HG02840 (cell line): Measurements from ENCODE around the gene SHISA8.
"Not testable (repeated sequence)": the region's sequence is repeated elsewhere in the genome, so short reads cannot be mapped to it uniquely, and the experiment has no call there.

Source experiments
- ATAC-seq: cut with Tn5 transposase; IDR thresholded peaks from one replicate; pipeline ENCODE4 v1.9.1; 2021; ENCODE audit warnings: mild to moderate bottlenecking, moderate library complexity, moderate number of reproducible peaks; ENCODE audit not compliant: unreplicated experiment, low FRiP score

SHISA8 gene

DNA sequence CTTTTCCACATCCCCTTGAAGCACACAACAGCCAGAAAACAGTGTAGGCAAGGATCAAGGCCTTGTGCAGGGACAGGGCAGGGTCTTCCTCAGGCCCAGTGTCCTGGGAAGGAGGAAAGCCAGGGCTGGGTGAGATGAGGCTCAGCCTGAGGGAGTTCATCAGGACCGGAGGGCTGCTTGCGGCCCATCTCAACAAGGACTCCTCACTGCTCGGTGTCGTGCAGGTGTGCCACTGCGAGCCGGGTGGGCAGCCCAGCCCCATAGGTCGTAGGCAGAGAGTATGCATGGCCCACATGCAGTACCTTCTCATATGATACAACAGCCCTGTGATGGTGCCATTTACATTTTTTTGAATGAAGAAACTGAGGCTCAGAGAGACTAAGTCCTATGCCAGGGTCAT is 12.9 kb downstream of the SHISA8 start:
- ATAC-seq, result no peak

DNA sequence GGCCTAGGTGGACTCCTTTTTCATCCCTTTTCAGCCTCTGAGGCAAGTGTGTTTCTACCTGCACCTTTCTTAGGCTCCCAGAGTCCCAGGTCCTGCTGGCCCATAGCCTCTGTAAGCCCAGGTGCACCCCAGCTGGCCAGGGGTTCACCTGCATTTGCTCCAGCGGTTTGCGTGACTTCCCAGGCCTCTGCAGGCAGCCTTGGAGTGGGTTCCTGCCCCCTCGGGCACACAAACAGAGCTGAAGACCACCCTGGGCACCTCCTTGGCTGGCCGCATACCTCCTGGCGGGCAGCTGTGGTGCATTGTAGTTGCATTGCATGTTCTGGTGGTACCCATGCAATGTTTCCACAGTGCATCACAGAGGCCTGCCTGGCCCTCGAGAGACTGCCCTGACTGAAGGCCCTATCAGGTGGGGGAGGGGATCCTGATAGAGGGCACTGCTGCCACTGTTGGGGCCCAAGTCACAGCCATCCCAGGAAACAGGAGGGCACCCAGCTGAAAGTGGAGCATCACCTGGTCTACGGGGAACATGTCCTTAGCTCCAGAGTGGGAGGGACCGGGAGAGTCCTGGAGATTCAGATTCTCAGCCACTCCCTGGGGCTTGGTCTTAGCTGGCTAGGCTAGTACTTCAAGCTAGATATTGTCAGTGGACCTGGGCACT is 14.1 kb downstream of the SHISA8 start:
- ATAC-seq, result no peak

DNA sequence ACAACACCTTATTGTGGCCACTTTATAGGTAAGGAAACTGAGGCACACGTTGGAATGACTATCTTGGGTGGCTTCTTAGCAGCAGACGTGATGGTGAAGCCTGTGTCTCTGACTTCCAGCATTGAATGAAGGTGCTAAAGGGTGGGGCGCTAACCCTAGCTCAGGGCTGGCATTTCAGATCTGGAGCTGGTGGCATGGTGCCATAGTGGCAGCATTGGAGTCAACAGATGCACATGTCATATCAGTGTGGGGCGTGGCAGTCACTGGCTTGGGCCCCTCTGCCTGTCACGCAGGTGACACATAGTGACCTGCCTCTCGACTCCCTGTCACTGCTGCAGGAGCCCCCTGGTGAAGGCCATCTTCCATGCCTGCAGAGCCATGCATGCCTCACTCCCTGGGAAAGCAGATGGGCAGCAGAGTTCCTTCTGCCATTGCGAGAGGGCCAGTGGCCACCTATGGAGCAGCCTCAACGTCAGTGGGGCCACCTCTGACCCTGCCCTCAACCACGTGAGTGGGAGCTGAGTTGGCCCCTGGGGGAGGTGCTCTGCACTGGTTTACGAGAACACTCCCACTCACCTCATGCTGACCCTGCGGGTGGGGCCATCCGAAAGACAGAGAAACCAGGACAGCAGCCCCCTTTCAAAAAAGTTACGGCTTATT is 14.8 kb downstream of the SHISA8 start:
- no peak for ATAC-seq

DNA sequence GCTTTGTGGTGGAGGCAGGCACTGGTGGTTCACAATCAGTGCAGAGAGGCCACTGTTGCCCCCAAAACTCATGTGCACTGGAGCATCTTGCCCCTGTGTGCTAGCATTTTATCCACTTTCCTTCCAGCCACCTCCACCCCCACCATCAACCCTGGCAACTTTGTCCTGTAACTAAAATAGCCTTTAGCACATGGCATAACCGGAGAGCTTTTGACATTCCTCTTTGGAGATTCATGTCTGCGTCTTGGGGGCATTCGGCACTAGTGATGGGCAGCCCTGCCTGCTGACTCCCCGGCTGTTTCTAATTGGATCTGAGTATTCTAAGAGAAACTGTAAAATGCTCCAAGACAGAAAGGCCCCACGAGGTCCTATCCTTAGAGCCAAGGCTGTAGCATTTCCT is 15.8 kb downstream of the SHISA8 start:
- ATAC-seq, result no peak

DNA sequence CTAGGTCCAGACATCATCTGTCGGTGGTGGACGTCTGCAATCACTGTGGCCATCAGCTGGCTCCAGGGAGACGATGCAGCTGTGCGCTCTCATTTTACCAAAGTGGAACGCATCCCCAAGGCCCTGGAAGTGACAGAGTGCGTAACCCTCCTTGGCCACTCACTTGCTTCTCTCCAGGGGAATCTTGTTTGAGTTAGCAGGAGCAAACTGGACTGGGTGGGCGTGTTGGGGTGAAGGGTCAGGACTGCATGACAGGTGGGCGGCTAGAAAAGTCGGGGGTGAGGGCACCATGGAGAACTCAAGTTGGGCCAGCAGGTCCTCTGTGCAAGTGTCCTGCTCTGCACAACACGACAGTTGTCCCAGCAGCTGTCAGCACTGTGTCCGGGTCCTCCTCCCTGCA is 16.2 kb downstream of the SHISA8 start:
- no peak for ATAC-seq

DNA sequence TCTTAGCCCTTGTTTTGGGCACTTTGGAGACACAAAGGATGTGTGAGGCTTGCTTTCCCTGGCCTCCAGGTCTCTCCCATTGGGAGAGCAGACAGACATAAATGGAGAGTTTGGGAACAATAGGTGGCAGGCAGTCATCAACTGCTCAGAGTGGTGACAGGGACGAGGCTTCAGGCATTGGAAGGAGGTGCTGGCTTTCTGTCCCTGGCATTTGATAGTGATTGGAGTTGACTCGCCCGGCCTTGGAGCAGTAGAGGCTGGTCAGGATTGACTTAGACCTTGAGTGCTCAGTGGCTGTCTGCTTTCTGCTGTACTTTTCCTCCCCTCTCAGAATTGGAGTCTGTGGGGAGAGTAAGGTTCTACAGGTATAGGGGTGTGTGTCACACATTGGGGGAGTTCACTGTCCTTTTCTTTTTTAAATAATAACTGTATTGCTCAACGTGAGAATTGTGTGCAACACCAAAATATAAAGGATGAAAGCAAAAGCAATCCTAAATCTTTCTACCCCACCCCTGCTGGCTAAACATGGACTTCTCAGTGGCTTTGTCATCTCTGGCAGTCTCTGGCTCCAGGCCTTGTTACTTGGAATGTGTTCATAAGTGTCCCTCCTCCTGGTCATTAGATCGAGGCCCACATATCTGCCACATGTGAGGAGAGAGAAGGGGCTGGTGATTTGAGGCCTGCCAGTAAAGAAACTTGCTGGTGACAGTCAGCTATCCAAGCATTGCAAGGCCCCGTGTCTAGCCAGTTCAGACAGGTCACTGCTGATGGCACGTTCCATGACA is 21.1 kb downstream of the SHISA8 start:
- ATAC-seq, result no peak

DNA sequence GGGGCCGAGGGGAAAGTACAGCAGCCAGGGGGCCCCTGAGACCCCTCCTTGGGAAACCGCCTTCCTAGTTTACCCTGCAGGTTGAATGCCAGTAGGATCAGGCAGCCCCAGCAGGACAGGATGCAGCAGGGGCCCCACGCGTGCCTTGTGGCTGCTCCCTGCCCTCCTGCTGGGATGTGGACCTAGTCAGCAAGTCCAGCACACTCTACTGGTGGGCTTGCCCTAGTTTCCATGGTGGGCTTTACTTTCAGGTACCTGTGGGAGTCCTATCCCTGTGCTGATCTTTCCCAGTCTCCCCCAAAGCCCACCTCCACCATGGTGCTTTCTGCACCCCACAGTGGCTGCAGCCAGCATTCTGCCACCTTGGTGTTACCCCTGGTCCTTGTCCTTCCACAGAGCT is 22.2 kb downstream of the SHISA8 start:
- no peak for ATAC-seq

DNA sequence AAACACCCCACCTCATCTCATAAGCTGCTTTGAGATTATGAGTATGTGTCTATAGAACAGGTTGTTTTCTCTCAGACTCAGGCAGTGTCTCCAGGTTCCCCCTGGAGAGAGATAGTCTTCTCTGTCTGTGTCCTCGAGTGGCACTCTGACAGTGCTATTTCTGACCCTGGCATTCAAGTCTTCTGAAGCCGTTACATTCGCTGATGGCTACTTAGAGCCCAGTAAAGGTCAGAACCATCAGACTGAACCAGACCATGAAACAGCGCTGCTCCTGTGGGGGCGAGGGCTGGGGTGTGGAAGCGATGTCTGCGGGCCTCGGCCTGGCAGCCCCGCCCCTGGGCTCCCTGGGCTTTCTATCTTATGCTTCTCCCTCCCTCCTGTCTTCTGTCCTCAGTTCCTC is 23.5 kb downstream of the SHISA8 start:
- ATAC-seq, result no peak

DNA sequence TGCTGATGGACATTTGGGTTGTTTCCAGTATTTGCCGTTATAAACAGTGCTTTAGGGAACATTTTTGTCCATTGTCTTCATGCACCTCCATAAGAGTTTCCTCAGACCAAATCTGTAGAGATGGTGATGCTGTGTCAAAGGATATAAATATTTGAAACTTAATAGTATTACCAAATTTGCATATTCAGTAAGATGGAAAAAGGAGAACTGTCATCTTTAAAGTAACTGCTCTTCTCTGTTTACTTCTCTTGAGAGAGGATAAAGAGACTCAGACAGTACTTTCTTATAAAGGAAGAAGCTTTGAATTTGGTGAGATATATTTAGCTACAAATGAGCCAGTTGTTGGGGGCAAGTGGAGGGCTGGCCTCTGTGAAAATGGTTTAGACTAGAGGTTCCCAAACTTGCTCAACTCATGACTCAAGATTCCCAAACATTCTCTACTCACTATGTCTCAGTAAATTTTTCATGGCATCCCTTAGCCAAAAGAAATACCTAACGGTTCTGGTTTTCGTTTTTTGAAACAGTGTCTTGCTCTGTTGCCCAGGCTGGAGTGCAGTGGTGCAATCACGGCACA is 26.2 kb downstream of the SHISA8 start:
- no peak for ATAC-seq

DNA sequence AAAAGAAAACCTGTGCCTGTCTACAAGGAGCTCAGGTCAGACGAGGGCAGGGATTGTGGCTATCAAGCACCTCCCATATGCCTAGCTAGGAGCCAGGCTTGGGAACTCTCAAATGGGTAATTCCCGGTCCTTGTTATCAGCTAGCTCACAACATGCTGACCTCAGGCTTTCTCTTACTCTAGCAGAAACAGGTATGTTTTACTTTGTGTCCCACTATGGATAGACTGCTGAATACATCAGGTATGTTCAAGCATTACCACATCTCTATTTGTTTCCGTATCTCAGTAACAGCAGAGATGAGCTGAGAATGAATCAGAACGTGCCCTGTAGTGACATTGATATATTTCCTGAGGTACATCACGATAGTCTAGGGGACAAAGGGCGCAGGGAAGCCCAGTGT is 29.4 kb downstream of the SHISA8 start:
- ATAC-seq, result no peak

DNA sequence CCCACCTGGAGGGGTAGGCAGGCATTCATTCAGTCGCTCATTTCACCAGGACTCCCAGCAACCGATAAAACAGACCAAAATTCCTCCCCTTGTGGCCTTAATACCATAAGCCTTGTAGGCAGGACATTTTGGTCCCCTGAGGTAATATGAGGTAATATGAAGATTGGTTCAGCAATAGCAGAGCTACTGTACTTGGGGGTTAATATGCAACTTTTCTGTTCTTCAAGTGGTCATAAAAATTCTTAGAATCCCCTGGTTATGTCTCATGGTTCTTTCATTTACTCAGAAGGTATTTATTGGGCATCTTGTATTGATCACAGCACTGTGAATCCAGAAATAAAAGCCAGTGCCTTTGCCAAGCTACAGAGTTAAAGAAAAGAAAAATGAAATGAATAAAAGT is 29.8 kb downstream of the SHISA8 start:
- ATAC-seq, result no peak

DNA sequence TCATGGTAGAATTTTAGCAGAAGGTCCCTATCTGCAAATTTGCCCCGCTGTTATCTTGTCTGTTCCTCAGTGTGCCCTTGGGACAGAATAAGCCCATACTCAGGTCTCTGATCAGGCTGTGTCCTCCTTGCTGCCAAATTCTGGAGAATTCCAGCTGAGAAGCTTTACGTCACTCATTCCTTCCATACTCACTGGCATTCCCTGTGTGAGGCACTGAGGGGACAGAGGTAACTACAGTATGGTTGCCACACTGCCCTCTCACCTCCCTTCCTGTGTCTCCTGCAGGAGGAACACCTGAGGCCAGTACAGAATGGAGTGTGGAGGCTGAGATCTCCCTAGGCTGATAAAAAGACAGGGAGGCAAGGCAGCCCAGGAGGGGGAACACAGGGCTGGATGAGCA is 31.5 kb downstream of the SHISA8 start:
- ATAC-seq, result no peak

DNA sequence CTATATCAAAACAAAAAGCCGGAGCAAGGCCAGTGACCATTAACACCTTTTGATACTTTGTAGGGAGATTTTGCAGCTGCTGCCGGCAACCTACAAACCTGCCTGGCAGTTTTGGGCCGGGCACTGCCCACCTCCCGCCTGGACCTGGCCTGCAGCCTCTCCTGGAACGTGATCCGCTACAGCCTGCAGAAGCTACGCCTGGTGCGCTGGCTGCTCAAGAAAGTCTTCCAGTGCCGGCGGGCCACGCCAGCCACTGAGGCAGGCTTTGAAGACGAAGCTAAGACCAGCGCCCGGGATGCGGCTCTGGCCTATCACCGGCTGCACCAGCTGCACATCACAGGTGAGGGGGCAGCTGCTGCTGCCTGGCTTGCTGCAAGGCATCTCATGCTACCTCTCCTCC is 34.2 kb downstream of the SHISA8 start:
- ATAC-seq, result no peak

DNA sequence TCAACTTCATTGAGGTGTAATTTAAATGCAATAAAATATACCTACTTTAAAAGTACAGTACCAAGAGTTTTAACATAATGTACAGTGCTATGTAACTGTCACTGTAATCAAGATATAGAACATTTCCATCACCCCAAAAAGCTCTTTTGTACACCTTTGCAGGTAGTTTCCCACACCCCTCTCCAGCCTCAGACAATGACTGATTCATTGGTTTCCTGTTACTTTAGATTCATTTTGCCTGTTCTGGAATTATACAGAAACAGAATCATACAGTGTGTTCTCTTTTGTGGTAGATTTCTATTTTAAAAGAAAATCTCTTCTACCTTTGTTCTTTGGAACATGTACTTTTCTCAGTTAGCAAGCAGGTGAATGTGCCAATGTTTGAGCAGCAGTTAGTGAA is 38.2 kb downstream of the SHISA8 start:
- no peak for ATAC-seq

DNA sequence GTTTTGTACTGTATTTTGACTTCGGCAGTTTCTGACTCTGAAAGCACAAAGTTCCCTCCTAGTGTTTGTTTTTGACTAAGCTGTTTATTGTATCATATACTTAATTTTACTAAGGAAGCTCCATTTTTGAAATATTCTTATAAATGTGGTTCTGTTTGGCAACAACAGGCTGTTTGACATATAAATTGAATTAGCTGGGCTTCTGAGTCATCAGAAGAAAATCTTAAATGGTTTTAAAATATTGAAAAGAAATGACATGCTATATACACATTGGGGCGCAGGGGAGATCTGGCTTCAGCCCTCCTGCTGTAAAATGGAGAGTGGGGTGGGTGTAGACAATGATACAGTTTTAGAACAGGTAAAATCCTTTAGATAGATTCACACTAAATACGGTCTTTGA is 38.6 kb downstream of the SHISA8 start:
- no peak for ATAC-seq

DNA sequence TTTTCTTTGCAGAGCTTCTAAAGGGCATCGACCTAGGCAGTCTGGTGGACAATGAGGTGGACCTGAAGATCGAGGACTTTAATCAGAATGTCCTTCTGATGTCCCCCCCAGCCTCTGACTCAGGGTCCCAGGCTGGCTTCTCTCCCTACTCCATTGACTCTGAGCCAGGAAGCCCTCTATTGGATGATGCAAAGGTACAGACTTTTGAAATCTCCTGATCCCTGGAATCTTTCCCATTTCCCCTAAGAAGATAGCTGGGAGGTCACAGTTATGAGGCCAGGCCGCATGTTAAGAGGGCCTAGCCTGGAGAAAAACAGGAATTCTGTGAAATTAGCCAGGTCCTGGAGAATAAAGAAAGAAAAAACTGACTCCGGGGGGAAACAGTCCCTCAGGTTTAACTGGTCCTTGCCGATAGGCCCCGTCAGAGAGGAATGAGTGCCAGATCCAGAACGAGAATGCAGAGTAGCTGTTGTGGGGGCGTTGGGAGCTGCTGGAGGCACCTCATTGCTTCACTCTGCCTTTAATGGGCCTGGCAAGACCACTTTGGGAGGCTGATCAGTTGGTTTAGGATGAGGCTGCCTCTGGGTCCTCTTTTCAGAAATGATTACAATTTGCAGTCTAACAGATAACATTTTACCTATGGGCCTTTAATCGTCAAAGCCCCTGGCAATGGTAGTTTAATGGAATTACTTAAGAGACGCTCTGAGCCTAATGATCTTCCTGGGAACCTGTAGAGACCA is 39.2 kb downstream of the SHISA8 start:
- ATAC-seq, result no peak

DNA sequence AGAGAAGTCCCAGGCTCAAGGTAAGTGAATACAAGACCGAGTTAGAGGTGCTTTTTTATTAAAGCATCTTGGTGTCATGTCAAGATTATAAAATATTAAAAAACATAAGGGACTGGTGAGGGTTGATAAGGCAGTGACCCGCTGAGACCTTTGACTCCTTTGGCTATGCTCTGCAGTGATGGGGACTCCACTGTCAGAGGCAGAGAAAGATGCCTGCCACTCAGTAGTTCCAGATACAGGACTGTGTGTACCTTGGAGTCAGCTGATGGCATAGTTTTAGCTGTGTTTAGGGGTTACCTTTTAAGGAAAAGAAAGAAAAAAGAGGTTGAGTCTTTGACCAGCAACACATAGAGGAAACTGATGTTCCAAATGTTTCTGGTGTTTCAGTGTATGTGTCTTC is 40.8 kb downstream of the SHISA8 start:
- no peak for ATAC-seq

DNA sequence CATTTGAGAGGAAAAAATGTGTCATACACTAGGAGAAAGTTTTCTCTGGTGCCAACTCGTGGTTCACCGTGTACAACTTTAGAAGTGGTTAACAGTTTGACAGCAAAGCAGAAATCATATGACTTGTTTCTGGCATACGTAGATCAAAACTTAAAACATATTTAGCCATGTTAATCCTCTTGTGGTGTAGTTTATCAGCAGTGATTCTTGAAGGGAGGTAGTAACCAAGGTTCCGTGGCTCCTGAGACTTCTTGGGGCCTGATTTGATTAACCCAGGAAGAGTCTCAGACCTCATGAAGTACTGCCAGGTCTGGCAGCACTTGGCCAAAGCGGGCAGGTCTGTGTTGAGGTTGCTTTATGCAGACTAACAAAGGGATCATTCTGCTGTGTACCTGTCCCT is 41.5 kb downstream of the SHISA8 start:
- no peak for ATAC-seq

DNA sequence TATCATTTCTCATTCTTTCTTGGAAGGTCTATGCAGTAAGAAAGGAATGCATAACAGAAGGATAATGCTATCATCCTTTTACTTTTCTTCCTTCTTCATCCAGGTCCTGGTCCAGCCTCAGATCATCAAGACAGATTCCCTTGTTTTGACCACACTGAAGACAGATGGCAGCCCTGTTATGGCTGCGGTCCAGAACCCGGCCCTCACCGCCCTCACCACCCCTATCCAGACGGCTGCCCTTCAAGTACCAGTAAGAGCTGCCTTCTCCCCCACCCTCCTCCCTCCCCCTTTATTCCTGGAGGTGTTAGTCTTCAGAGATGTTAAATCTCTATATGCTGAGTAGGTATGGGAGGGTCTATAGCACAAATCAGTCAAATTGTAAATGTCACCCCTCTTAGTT is 44.1 kb downstream of the SHISA8 start:
- no peak for ATAC-seq

DNA sequence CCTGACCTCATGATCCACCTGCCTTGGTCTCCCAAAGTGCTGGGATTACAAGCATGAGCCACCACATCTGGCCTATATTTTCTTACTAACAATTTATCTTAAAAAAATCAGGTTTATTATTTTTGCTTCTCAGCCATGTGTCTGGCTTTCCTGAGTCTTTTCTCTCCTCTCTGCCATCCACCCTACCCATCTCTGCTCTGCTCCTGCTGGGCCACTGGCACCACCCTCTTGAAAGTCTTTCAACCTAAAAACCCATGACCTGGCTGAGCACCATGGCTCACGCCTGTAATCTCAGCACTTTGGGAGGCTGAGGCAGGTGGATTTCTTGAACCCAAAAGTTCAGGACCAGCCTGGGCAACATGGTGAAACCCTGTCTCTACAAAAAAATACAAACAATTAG is 44.8 kb downstream of the SHISA8 start:
- ATAC-seq, result not testable (repeated sequence)

DNA sequence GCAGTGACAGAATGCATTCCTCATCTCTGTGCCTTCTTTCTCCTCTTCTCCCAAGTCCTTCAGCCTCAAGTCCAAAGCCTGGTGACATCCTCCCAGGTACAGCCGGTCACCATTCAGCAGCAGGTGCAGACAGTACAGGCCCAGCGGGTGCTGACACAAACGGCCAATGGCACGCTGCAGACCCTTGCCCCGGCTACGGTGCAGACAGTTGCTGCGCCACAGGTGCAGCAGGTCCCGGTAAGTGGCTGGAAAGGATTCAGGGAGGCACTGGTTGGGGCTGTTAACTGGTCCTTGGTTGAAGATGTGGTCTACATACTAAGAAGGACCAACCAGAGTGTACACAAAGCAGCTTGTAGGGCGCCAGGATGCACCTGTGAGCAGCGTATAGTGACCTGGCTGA is 46.3 kb downstream of the SHISA8 start:
- ATAC-seq, result no peak
